Gastrocnemius medialis (tissue), 4 donors: Measurements from ENCODE around the gene TDRD12.
"Not testable (repeated sequence)": the region's sequence is repeated elsewhere in the genome, so short reads cannot be mapped to it uniquely, and the experiment has no call there.

Experiments
- CTCF ChIP-seq, 5 experiments: fragments of 450-650 bp in 3 of 5; fragments of 200-600 bp in 2 of 5; sonication (generic) in 2 of 5; IDR thresholded peaks in 4 of 5; conservative IDR thresholded peaks in 1 of 5; 1 replicate in 4 of 5; 2 replicates in 1 of 5; pipeline ENCODE4 v1.5.1; 2016 to 2019; ENCODE audit warnings: antibody characterized with exemption in 5 of 5, mild to moderate bottlenecking in 3 of 5, moderate library complexity in 3 of 5
- POLR2A ChIP-seq, 2 donors: fragments of 450-650 bp; IDR thresholded peaks; one replicate each; pipeline ENCODE4 v1.6.1; 2017; ENCODE audit warnings: antibody characterized with exemption in 2 of 2, mild to moderate bottlenecking in 2 of 2, moderate library complexity in 2 of 2

- TF ChIP-seq CTCF (IDR thresholded peaks at IDR 0.05 in 4 of 5, conservative IDR thresholded peaks at IDR 0.05 in 1 of 5); POLR2A (IDR thresholded peaks at IDR 0.05): not testable (repeated sequence)
Measured at GRCh38 chr19:32832825-32833224, 113.3 kb downstream of the TDRD12 start.
